ENCODE data around the gene TRIM40. TPM values are rescaled to one million over a fixed set of nuclear protein-coding genes. Genes with fewer than 3 reads are reported as not detected.

The TRIM40 gene
- total RNA-seq, 1 experiment from 2014 or later: not detected

GRCh38 chr6:30154709-30155519, 19.0 kb downstream of the TRIM40 start (continued):
- TF ChIP-seq EZH2 (IDR thresholded peaks at IDR 0.05): no peak
- no peak for TF ChIP-seq EZH2phosphoT487 (IDR thresholded peaks at IDR 0.05; ENCODE audit: borderline replicate concordance)
- no peak for TF ChIP-seq TCF7L2 (IDR thresholded peaks at IDR 0.05; ENCODE audit: borderline replicate concordance, extremely low read depth, insufficient read depth, insufficient read length)
- no peak for TF ChIP-seq CEBPB (IDR thresholded peaks at IDR 0.05; ENCODE audit: low read depth)
- TF ChIP-seq SRF (IDR thresholded peaks at IDR 0.05; ENCODE audit: low read depth): no peak

- Histone ChIP-seq H4K20me1 (ENCODE audit: insufficient read depth) (no peaks in the 10 kb centered on the region), H3K36me3 (ENCODE audit: control insufficient read depth in 1 of 2, insufficient read depth in 2 of 2, low read length in 2 of 2) (no peaks in the 10 kb centered on the region), H3K9me3 (ENCODE audit: control insufficient read depth in 1 of 2, insufficient read depth in 1 of 2, low read depth in 1 of 2, low read length in 2 of 2) (no peaks in the 10 kb centered on the region), H3K79me2 (ENCODE audit: insufficient read depth, low read length) (no peaks in the 10 kb centered on the region), H3K27ac (ENCODE audit: low read depth, low read length) (no peak overlapping the region), H3K9me2 (ENCODE audit: insufficient read depth) (no peaks in the 10 kb centered on the region), H3K27me3 (ENCODE audit: insufficient read depth, low read length) (no peaks in the 10 kb centered on the region), H3K4me3 (replicated peaks in 1 of 2; ENCODE audit: low read depth in 1 of 2, low read length in 2 of 2) (peak overlapping the region in 1 of 2 experiments; percentile 39; a peak in 1 of 4 replicates), H3K4me2 (ENCODE audit: low read length) (peak overlapping the region; percentile 74), H3K4me1 (ENCODE audit: control insufficient read depth in 1 of 2, insufficient read depth in 2 of 2, low read length in 2 of 2) (peaks cover 28 to 31% of the 10 kb centered on the region in 2 experiments), H2AFZ (ENCODE audit: low read depth, low read length, poor library complexity, severe bottlenecking) (peak overlapping the region; percentile 40), H3K9ac (ENCODE audit: low read length) (no peak overlapping the region)
- ChIA-PET CTCF (interaction anchor here (1.0 to 2.1 kb wide), 2 partner anchors 25 to 52 kb away, joined by 3 to 11 read pairs; no protein-coding TSS in a partner anchor), POLR2A (no interaction called here), RAD21 (ENCODE audit: low non-redundant PET in 1 of 2, low total read pairs in 2 of 2, uncharacterized antibody in 2 of 2, unreplicated experiment in 2 of 2) (no interaction called here)
- intact Hi-C loops (cut with micrococcal nuclease): no loop called here
- DNase-seq (ENCODE audit: low read depth, low spot score) (no peak), ATAC-seq (peak; percentile 33)
- no TSS peak for BruUV-seq (replicated peaks)
- no peak for TF ChIP-seq RAD21 (IDR thresholded peaks at IDR 0.05; ENCODE audit: low read depth)
- TF ChIP-seq POLR2AphosphoS5 (IDR thresholded peaks at IDR 0.05; ENCODE audit: low read depth, low read length): no peak
- no peak for TF ChIP-seq POLR2A (IDR thresholded peaks at IDR 0.05; ENCODE audit: borderline replicate concordance, extremely low read depth, insufficient read depth, insufficient read length)
- no peak for TF ChIP-seq ATF3 (IDR thresholded peaks at IDR 0.05)
- TF ChIP-seq CEBPB (IDR thresholded peaks at IDR 0.05; ENCODE audit: low read depth): no peak
- no peak for TF ChIP-seq YY1 (IDR thresholded peaks at IDR 0.05; ENCODE audit: extremely low read depth, insufficient replicate concordance, low read depth, low read length)
- TF ChIP-seq EZH2 (IDR thresholded peaks at IDR 0.05): no peak
- TF ChIP-seq EZH2phosphoT487 (IDR thresholded peaks at IDR 0.05; ENCODE audit: borderline replicate concordance): no peak
- TF ChIP-seq CBX3 (IDR thresholded peaks at IDR 0.05; ENCODE audit: low read depth): no peak
- TF ChIP-seq JUND (IDR thresholded peaks at IDR 0.05): no peak
- no peak for TF ChIP-seq ZBTB33 (IDR thresholded peaks at IDR 0.05; ENCODE audit: extremely low read depth, insufficient replicate concordance, low read length)
- TF ChIP-seq TCF7L2 (IDR thresholded peaks at IDR 0.05; ENCODE audit: borderline replicate concordance, extremely low read depth, insufficient read depth, insufficient read length): no peak
- TF ChIP-seq SRF (IDR thresholded peaks at IDR 0.05; ENCODE audit: low read depth): no peak
- no peak for TF ChIP-seq ELF1 (IDR thresholded peaks at IDR 0.05; ENCODE audit: borderline replicate concordance, low read depth)
- TF ChIP-seq EGR1 (IDR thresholded peaks at IDR 0.05; ENCODE audit: low read depth): no peak
- TF ChIP-seq REST (IDR thresholded peaks at IDR 0.05; ENCODE audit: low read depth): no peak
- TF ChIP-seq MAX (IDR thresholded peaks at IDR 0.05): no peak
Measured at GRCh38 chr6:30155520-30156261, 19.8 kb downstream of the TRIM40 start.

Measured in HCT116 (cell line).